Measurements from ENCODE around the gene THSD1.
"Not testable (repeated sequence)": the region's sequence is repeated elsewhere in the genome, so short reads cannot be mapped to it uniquely, and the experiment has no call there.

Gene THSD1

DNA sequence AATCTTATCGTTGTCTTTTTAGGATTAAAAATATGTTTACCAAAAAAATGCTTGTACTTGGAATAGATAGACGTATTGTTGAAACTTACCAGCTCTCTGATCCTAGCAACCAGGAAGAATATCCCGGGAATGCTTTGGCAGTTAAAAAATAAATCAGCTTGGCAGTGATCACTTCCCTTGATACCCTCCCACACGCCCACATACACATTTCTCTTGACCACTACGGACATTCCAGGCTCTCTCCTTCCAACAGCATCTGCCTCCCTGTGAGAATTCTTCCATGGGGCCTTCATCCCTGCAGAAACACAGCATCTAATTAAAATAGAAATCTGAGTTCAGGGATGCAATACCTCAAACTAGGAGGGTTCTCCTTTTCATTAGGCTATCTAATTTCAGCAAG lies 57.9 kb downstream of the THSD1 start:
- Histone ChIP-seq H3K9me3 (ENCODE audit: insufficient read depth, low read depth, low read length) (no peaks in the 10 kb centered on the region), H3K4me1 (ENCODE audit: insufficient read depth, low read length) (no peaks in the 10 kb centered on the region), H3K9ac (ENCODE audit: low read depth, low read length) (no peak overlapping the region), H3K27me3 (ENCODE audit: insufficient read depth, low read length) (no peaks in the 10 kb centered on the region), H3K4me3 (ENCODE audit: low read length) (no peak overlapping the region), H3K36me3 (ENCODE audit: insufficient read depth, low read depth, low read length) (no peaks in the 10 kb centered on the region), H3K27ac (ENCODE audit: low read length) (no peak overlapping the region)

DNA sequence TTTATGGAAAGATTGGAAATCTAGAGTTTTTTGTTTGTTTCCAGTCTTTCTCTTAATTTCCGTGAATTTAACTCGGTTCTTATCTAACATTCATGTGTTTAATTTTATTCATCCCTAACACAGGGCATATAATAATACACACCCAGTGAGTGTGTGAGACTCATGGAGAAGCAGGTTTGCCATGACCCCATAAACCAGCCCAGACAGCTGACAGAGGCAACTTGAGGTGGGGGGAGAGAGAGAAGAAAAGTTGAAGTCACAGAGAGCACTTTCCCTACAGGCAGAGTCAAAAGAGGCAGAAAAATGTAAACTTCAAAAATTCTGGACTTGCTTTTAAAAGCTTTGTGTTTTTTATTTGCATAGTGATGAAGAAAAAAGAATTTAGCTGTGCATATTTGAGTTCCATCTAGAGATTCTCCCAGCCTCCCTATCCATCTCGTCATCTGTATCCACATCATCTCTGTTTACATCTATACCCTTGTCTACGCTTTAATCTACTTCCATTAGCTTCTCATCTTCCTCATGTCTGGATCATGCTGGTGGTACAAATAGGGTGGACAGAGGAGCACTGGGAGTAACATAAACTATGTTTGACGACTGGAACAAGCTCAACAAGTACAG lies 60.2 kb downstream of the THSD1 start:
- no peaks in the 10 kb centered on the region for H3K27me3 ChIP-seq (ENCODE audit: insufficient read depth, low read length)
- H3K36me3 ChIP-seq (ENCODE audit: insufficient read depth, low read depth, low read length): no peaks in the 10 kb centered on the region
- no peak overlapping the region for H3K9ac ChIP-seq (ENCODE audit: low read depth, low read length)
- H3K4me3 ChIP-seq (ENCODE audit: low read length): no peak overlapping the region
- H3K9me3 ChIP-seq (ENCODE audit: insufficient read depth, low read depth, low read length): no peaks in the 10 kb centered on the region
- H3K4me1 ChIP-seq (ENCODE audit: insufficient read depth, low read length): no peaks in the 10 kb centered on the region
- no peak overlapping the region for H3K27ac ChIP-seq (ENCODE audit: low read length)

DNA sequence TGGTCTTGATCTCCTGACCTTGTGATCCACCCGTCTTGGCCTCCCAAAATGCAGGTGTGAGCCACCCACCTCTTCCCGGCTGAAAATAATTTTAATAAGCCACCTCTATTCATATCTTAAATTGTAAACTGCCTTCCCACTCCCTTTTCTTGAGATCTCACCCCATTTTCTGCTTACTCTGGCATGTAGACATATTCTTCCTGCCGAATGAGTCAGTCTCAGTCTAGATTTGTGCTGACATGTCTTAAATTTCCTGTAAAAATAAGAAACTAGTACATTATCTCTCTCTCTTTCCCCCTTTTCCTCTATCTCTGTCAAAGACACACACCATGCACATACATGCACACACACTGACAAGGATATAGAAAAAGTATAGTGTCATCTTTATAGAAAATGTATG lies 60.9 kb downstream of the THSD1 start:
- no peaks in the 10 kb centered on the region for H3K9me3 ChIP-seq (ENCODE audit: insufficient read depth, low read depth, low read length)
- no peaks in the 10 kb centered on the region for H3K4me1 ChIP-seq (ENCODE audit: insufficient read depth, low read length)
- no peak overlapping the region for H3K9ac ChIP-seq (ENCODE audit: low read depth, low read length)
- no peaks in the 10 kb centered on the region for H3K27me3 ChIP-seq (ENCODE audit: insufficient read depth, low read length)
- H3K4me3 ChIP-seq (ENCODE audit: low read length): no peak overlapping the region
- no peaks in the 10 kb centered on the region for H3K36me3 ChIP-seq (ENCODE audit: insufficient read depth, low read depth, low read length)
- no peak overlapping the region for H3K27ac ChIP-seq (ENCODE audit: low read length)

DNA sequence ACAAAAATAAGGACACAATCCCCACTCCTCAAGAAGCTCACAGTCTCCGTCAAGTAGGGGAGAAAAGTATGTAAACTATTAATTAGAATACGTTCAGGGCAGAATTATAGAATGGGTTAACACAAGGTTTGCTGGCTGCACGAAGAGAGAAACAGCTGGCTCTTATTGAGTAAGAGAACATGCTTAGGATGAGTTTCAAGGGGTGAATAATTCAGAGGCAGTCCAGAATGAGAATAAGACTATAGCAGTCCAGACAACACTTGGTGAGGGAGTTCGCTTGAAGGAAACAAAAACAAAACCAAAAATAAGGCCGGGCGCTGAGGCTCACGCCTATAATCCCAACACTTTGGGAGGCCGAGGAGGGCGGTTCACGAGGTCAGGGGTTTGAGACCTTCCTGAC lies 61.9 kb downstream of the THSD1 start:
- H3K27ac ChIP-seq (ENCODE audit: low read length): no peak overlapping the region

DNA sequence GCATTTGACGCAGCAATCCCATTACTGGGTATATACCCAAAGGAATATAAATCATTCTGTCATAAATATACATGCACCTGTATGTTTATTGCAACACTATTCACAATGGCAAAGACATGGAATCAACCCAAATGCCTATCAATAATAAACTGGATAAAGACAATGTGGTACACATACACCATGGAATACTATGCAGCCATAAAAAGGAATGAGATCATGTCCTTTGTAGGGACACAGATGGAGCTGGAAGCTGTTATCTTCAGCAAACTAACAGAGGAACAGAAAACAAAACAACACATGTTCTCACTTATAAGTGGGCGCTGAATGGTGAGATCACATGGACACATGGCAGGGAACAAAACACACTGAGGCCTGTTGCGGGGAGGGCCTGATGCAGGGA lies 63.8 kb downstream of the THSD1 start:
- not testable (repeated sequence) for H3K4me1 ChIP-seq (ENCODE audit: insufficient read depth, low read length); H3K27ac ChIP-seq (ENCODE audit: low read length); H3K4me3 ChIP-seq (ENCODE audit: low read length); H3K36me3 ChIP-seq (ENCODE audit: insufficient read depth, low read depth, low read length); H3K27me3 ChIP-seq (ENCODE audit: insufficient read depth, low read length); H3K9ac ChIP-seq (ENCODE audit: low read depth, low read length); H3K9me3 ChIP-seq (ENCODE audit: insufficient read depth, low read depth, low read length)

More for the DNA sequence above, 61.9 kb downstream of the THSD1 start:
- Histone ChIP-seq H3K4me3 (ENCODE audit: low read length) (no peak overlapping the region), H3K9me3 (ENCODE audit: insufficient read depth, low read depth, low read length) (no peaks in the 10 kb centered on the region), H3K4me1 (ENCODE audit: insufficient read depth, low read length) (no peaks in the 10 kb centered on the region), H3K9ac (ENCODE audit: low read depth, low read length) (no peak overlapping the region), H3K27me3 (ENCODE audit: insufficient read depth, low read length) (no peaks in the 10 kb centered on the region), H3K36me3 (ENCODE audit: insufficient read depth, low read depth, low read length) (no peaks in the 10 kb centered on the region)

DNA sequence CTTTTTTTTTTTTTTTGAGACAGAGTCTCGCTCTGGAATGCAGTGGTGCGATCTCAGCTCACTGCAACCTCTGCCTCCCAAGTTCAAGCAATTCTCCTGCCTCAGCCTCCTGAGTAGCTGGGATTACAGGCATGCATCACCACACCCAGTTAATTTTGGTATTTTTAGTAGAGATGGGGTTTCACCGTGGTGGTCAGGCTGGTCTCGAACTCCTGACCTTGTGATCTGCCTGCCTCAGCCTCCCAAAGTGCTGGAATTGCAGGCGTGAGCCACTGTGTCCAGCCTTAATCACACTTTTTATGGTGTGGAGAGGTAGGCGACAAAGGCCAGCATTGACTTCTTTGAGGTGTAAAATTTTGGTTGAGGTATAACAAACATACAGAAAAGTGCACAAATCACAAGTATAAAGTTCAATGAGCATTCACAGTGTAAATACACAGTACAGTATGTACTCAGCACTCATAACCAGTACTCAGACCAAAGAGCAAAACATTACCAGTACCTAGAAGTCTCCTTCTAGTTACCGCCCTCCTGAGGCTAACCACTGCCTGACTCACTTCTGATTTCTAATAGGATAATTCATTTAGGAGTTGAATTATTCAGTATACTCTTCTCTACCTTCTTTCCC lies 68.0 kb downstream of the THSD1 start:
- H3K9me3 ChIP-seq (ENCODE audit: insufficient read depth, low read depth, low read length); H3K36me3 ChIP-seq (ENCODE audit: insufficient read depth, low read depth, low read length); H3K27me3 ChIP-seq (ENCODE audit: insufficient read depth, low read length); H3K4me3 ChIP-seq (ENCODE audit: low read length); H3K9ac ChIP-seq (ENCODE audit: low read depth, low read length); H3K27ac ChIP-seq (ENCODE audit: low read length); H3K4me1 ChIP-seq (ENCODE audit: insufficient read depth, low read length): not testable (repeated sequence)

DNA sequence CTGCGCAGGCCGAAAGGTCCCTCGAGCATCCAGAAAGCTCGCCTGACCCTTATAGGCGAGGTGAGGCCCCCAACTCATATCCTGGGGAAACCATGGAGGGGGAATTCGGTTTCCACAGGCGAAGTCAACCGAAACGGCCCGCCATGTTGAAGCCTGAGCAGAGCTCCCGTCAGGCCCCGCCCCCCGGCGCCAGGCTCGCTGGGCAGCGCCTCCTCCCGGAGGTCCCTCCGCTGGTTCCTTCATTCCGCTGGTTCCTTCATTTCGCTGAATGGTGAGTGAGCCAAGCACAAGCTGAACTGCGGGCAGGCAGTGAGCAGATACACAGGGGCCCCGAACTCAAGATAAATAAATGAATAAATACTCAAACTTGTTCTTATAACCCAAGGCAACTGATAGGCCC lies 71.9 kb downstream of the THSD1 start:
- not testable (repeated sequence) for H3K9ac ChIP-seq (ENCODE audit: low read depth, low read length); H3K36me3 ChIP-seq (ENCODE audit: insufficient read depth, low read depth, low read length); H3K4me1 ChIP-seq (ENCODE audit: insufficient read depth, low read length); H3K27me3 ChIP-seq (ENCODE audit: insufficient read depth, low read length); H3K9me3 ChIP-seq (ENCODE audit: insufficient read depth, low read depth, low read length); H3K4me3 ChIP-seq (ENCODE audit: low read length); H3K27ac ChIP-seq (ENCODE audit: low read length)

DNA sequence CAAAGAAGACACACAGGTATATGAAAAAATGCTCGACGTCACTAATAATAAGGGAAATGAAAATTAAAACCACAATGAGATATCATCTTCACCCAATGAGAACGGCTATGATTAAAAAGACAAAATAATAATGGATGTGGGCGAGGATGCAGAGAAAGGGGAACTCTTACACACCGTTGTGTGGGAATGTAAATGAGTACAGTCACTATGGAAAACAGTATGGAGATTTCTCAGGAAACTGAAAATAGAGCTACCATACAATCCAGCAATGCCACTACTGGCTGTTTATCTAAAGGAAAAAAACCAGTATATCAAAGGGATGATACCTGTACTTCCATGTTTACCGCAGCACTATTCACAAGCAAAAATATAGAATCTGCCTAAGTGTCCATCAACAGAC lies 74.1 kb downstream of the THSD1 start:
- H3K4me1 ChIP-seq (ENCODE audit: insufficient read depth, low read length); H3K9me3 ChIP-seq (ENCODE audit: insufficient read depth, low read depth, low read length); H3K27ac ChIP-seq (ENCODE audit: low read length); H3K27me3 ChIP-seq (ENCODE audit: insufficient read depth, low read length); H3K9ac ChIP-seq (ENCODE audit: low read depth, low read length); H3K36me3 ChIP-seq (ENCODE audit: insufficient read depth, low read depth, low read length); H3K4me3 ChIP-seq (ENCODE audit: low read length): not testable (repeated sequence)

Measured in iPS-20b (cell line).